Smooth muscle cell (in vitro differentiated cells): Measurements from ENCODE around the gene IRF1. TPM values are rescaled to one million over a fixed set of nuclear protein-coding genes. Genes with fewer than 3 reads are reported as not detected.
"Not testable (repeated sequence)": the region's sequence is repeated elsewhere in the genome, so short reads cannot be mapped to it uniquely, and the experiment has no call there.

Source experiments
- DNase-seq: peaks from one replicate; lab custom pipeline; 2025; ENCODE audit not compliant: unreplicated experiment; lab: John Stamatoyannopoulos, UW
- H2AFZ ChIP-seq: fragments of 200-600 bp; sonication (generic); 2 replicates; pipeline ENCODE4 v1.6.0; 2016; ENCODE audit warnings: antibody characterized with exemption, low read depth, mild to moderate bottlenecking
- H3F3A ChIP-seq: fragments of 200-600 bp; sonication (generic); 2 replicates; pipeline ENCODE4 v1.6.0; 2017; ENCODE audit warnings: antibody characterized with exemption, low read depth
- H3K27ac ChIP-seq: fragments of 200-600 bp; sonication (generic); 2 replicates; pipeline ENCODE4 v1.5.1; 2016; ENCODE audit warnings: low read depth, mild to moderate bottlenecking
- H3K27me3 ChIP-seq: fragments of 200-600 bp; sonication (generic); 2 replicates; pipeline ENCODE4 v1.6.1; 2016; ENCODE audit warnings: low read depth, mild to moderate bottlenecking
- H3K36me3 ChIP-seq: fragments of 200-600 bp; sonication (generic); 2 replicates; pipeline ENCODE4 v1.5.1; 2016; ENCODE audit warnings: low read depth
- H3K4me1 ChIP-seq: fragments of 200-600 bp; sonication (generic); 2 replicates; pipeline ENCODE4 v1.5.1; 2016; ENCODE audit warnings: low read depth
- H3K4me2 ChIP-seq: fragments of 200-600 bp; sonication (generic); 2 replicates; pipeline ENCODE4 v1.6.0; 2016; ENCODE audit warnings: mild to moderate bottlenecking
- H3K4me3 ChIP-seq: fragments of 200-600 bp; sonication (generic); 2 replicates; pipeline ENCODE4 v1.5.1; 2016; ENCODE audit warnings: mild to moderate bottlenecking
- H3K79me2 ChIP-seq: fragments of 200-600 bp; sonication (generic); 2 replicates; pipeline ENCODE4 v1.6.0; 2016; ENCODE audit warnings: low read depth, mild to moderate bottlenecking
- H3K9ac ChIP-seq: fragments of 200-600 bp; sonication (generic); 2 replicates; pipeline ENCODE4 v1.6.0; 2016; ENCODE audit warnings: low read depth
- H3K9me3 ChIP-seq: fragments of 200-600 bp; sonication (generic); replicated peaks from 2 replicates; pipeline ENCODE4 v1.5.1; 2016; ENCODE audit warnings: low read depth
- H4K20me1 ChIP-seq: fragments of 200-600 bp; sonication (generic); 2 replicates; pipeline ENCODE4 v1.6.0; 2016; ENCODE audit warnings: low read depth
- WGBS: methylation state at CpG from one replicate; pipeline ENCODE4 v1.1.7; 2016; ENCODE audit warnings: low lambda C conversion rate; 5-methylcytosine and 5-hydroxymethylcytosine counted together
- polyA plus RNA-seq: library from polyadenylated mRNA; unstranded; fragments of >200 nt; fragmentation: Nextera tagmentation; extraction: Ambion mirVana; gene quantifications from 2 replicates; pipeline ENCODE4 v1.2.1, GENCODE V29; 2016
- total RNA-seq: library from RNA; depleted of rRNA; stranded (reverse); fragments of >200 nt; gene quantifications from 2 replicates; pipeline ENCODE4 v1.2.3, GENCODE V29; 2014
- TF ChIP-seq, protein P1 (sequence below): fragments of 200-600 bp; sonication (generic); IDR thresholded peaks from 2 replicates; pipeline ENCODE4 v1.5.1; 2017; ENCODE audit warnings: borderline replicate concordance, mild to moderate bottlenecking, antibody characterized with exemption; ENCODE audit not compliant: insufficient read depth, poor library complexity, severe bottlenecking

The IRF1 gene
- total and polyA plus RNA-seq, 2 experiments from 2014 or later, result 15.7 to 19.1 TPM

DNA sequence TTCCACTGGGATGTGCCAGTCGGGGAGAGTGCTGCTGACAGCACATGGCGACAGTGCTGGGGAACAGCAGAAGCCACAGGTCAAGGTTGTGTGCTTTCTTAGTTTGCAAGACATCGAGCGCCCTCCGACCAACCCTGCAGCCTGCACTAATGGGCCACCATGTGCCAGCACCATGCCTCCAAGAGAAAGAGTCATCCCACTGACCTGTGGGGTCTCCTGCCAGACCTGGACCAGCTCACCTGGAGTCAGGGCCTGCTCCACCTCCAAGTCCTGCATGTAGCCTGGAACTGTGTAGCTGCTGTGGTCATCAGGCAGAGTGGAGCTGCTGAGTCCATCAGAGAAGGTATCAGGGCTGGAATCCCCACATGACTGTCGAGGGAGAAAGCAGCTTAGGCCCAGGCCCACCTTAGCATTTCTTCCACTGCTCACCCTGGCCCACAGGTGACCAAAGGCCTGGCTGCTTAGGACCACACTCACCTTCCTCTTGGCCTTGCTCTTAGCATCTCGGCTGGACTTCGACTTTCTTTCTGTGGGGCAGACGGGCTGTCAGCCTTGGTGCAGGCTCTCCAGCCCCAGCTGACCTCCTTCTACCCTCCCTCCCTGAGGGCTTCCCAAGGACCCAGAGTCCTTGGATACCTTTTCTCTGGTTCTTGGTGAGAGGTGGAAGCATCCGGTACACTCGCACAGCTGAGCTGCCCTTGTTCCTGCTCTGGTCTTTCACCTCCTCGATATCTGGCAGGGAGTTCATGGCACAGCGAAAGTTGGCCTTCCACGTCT is 4.1 kb downstream of the IRF1 start:
- no peak for DNase-seq
- Histone ChIP-seq H4K20me1 (peaks cover 34% of the 10 kb centered on the region), H3K9ac (no peak overlapping the region), H2AFZ (no peak overlapping the region), H3K27ac (no peak overlapping the region), H3F3A (no peaks in the 10 kb centered on the region), H3K79me2 (peaks cover 7% of the 10 kb centered on the region), H3K4me3 (no peak overlapping the region), H3K36me3 (no peaks in the 10 kb centered on the region), H3K4me1 (peaks cover 5% of the 10 kb centered on the region), H3K4me2 (no peak overlapping the region), H3K27me3 (no peaks in the 10 kb centered on the region), H3K9me3 (no peaks in the 10 kb centered on the region)
- 97% methylated on average over 14 of the region's 14 CpGs for WGBS
- TF ChIP-seq, protein P1, sequence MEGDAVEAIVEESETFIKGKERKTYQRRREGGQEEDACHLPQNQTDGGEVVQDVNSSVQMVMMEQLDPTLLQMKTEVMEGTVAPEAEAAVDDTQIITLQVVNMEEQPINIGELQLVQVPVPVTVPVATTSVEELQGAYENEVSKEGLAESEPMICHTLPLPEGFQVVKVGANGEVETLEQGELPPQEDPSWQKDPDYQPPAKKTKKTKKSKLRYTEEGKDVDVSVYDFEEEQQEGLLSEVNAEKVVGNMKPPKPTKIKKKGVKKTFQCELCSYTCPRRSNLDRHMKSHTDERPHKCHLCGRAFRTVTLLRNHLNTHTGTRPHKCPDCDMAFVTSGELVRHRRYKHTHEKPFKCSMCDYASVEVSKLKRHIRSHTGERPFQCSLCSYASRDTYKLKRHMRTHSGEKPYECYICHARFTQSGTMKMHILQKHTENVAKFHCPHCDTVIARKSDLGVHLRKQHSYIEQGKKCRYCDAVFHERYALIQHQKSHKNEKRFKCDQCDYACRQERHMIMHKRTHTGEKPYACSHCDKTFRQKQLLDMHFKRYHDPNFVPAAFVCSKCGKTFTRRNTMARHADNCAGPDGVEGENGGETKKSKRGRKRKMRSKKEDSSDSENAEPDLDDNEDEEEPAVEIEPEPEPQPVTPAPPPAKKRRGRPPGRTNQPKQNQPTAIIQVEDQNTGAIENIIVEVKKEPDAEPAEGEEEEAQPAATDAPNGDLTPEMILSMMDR, result no peak

DNA sequence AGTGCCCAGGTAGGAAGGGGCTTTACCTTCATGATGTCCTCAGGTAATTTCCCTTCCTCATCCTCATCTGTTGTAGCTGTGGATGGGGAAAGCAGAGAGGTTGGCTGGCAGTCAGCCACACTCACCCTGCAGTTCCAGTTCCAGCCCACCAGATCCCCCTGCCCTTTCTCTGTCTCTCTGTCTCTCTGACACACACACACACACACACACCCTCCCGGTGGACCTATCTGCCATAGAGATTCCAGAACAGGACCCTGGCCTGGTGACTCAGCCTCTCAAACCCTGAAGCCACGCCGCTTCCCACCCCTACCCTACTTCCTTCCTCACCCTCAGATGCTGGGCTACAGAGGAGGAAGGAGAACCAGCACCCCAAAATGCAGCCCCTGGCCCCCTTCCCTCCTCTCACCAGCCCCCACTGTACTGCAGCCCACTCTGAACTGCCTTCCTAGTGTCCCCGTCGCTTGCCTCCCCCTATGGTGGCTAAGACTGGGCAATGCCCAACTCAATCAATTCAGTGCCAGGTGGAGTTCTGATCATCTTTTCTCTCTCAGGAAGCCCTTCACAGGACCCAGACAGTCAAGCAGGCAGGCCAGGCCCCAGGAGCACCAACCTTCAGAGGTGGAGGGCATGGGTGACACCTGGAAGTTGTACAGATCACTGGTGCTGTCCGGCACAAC is 4.8 kb downstream of the IRF1 start:
- no peaks in the 10 kb centered on the region for H3K9me3 ChIP-seq
- H2AFZ ChIP-seq, result no peak overlapping the region
- H3F3A ChIP-seq, result no peaks in the 10 kb centered on the region
- no peak for DNase-seq
- peaks cover 34% of the 10 kb centered on the region for H4K20me1 ChIP-seq
- H3K27me3 ChIP-seq, result no peaks in the 10 kb centered on the region
- H3K36me3 ChIP-seq, result no peaks in the 10 kb centered on the region
- H3K4me1 ChIP-seq, result peaks cover 5% of the 10 kb centered on the region
- H3K4me2 ChIP-seq, result no peak overlapping the region
- no peak overlapping the region for H3K4me3 ChIP-seq
- H3K9ac ChIP-seq, result no peak overlapping the region
- no peak overlapping the region for H3K27ac ChIP-seq
- 60% methylated on average over 6 of the region's 6 CpGs for WGBS
- TF ChIP-seq, protein P1, result no peak
- peaks cover 7% of the 10 kb centered on the region for H3K79me2 ChIP-seq

DNA sequence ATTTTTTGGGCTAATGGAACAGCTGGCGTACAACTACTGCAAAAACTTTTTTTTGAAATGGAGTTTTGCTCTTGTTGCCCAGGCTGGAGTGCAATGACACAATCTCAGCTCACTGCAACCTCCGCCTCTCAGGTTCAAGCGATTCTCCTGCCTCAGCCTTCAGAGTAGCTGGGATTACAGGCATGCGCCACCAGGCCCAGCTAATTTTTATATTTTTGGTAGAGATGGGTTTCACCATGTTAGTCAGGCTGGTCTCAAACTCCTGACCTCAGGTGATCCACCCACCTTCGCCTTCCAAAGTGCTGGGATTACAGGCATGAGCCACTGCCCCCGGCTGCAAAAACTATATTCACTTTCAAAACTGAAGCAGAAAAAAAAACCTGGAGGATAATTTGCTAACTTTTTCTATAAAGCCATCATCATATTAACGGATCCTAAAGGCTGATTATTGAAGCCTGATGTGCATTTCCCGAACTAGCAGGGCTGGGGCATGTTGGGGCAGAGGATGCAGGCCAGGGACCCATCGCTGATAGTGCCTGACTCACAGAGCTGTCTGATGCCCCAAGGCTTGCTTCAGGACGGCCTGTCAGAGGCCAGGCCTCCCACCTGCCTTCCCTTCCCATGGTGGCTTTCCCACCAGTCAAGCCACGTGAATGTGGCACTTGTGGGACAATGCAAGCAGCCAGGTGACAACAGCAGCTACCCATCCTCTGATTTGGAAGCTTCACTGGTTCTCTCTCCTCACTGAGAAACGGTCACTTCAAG is 5.5 kb downstream of the IRF1 start:
- H3K27me3 ChIP-seq, H3K79me2 ChIP-seq, H3K4me3 ChIP-seq, H3K9me3 ChIP-seq, H3K4me2 ChIP-seq, H3F3A ChIP-seq, H3K9ac ChIP-seq, H2AFZ ChIP-seq, H3K27ac ChIP-seq, DNase-seq, H3K4me1 ChIP-seq, H3K36me3 ChIP-seq: not testable (repeated sequence)
- peaks cover 34% of the 10 kb centered on the region for H4K20me1 ChIP-seq
- 86% methylated on average over 12 of the region's 12 CpGs for WGBS

DNA sequence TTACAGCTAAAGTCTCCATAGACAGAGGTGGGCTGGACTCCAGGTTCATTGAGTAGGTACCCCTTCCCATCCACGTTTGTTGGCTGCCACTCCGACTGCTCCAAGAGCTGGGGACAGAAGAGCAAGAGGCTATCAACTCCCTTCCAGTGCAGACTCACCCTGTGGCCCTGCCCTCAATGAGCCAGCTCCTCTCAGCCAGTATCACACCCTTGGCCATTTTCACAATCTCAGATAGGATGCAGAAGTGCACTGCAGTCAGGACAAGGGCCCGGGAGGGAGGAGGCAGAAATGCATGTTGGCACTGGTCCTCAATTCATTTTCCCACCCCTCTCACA is 6.2 kb downstream of the IRF1 start:
- Histone ChIP-seq H3K4me1 (peaks cover 1% of the 10 kb centered on the region), H3K9ac (no peak overlapping the region), H3K4me3 (no peak overlapping the region), H3K79me2 (peaks cover under 1% of the 10 kb centered on the region), H4K20me1 (peaks cover 28% of the 10 kb centered on the region), H3K4me2 (no peak overlapping the region), H3F3A (no peaks in the 10 kb centered on the region), H3K27me3 (no peaks in the 10 kb centered on the region), H3K9me3 (no peaks in the 10 kb centered on the region), H3K36me3 (no peaks in the 10 kb centered on the region), H2AFZ (no peak overlapping the region), H3K27ac (no peak overlapping the region)
- 93% methylated on average over 3 of the region's 3 CpGs for WGBS
- TF ChIP-seq, protein P1, result no peak
- DNase-seq, result no peak
